ENCODE results near the gene IMMP2L.

- TF ChIP-seq REST (IDR thresholded peaks at IDR 0.05) = no peak
- TF ChIP-seq CTCF (IDR thresholded peaks at IDR 0.05; ENCODE audit: low read depth, low read length, missing input control) = no peak
- no peak for TF ChIP-seq GABPA (IDR thresholded peaks at IDR 0.05 in 1 of 2, conservative IDR thresholded peaks at IDR 0.05 in 1 of 2)
- no peak for TF ChIP-seq HNF4A (conservative IDR thresholded peaks at IDR 0.05)
- no peak for TF ChIP-seq ZBTB33 (IDR thresholded peaks at IDR 0.05)
- TF ChIP-seq ATF3 (IDR thresholded peaks at IDR 0.05) = no peak
- no peak for TF ChIP-seq YY1 (IDR thresholded peaks at IDR 0.05)
These were observed 271.3 kb downstream of the IMMP2L start for GRCh38 chr7:111290982-111291381.

Data from liver (tissue), 3 donors.